Upper lobe of left lung (tissue), 4 donors: ENCODE measurements around the gene TRAPPC10.

Experiments
- EP300 ChIP-seq, 4 donors: sonication (generic); formaldehyde crosslinking; IDR thresholded peaks; one replicate each; pipeline ENCODE4 v1.5.1; 2017; ENCODE audit warnings: antibody characterized with exemption in 4 of 4, control low read depth in 2 of 4
- POLR2A ChIP-seq, 4 donors: fragments of 450-650 bp; IDR thresholded peaks; one replicate each; pipeline ENCODE4 v1.5.1; 2016 to 2017; ENCODE audit warnings: antibody characterized with exemption in 4 of 4, mild to moderate bottlenecking in 2 of 4
- TF ChIP-seq, protein P1 (sequence below), 6 experiments: fragments of 450-650 bp in 4 of 6; fragments of 200-600 bp in 2 of 6; sonication (generic) in 2 of 6; IDR thresholded peaks; one replicate each; pipeline ENCODE4 v1.5.1; 2016 to 2019; ENCODE audit warnings: antibody characterized with exemption in 6 of 6

DNA sequence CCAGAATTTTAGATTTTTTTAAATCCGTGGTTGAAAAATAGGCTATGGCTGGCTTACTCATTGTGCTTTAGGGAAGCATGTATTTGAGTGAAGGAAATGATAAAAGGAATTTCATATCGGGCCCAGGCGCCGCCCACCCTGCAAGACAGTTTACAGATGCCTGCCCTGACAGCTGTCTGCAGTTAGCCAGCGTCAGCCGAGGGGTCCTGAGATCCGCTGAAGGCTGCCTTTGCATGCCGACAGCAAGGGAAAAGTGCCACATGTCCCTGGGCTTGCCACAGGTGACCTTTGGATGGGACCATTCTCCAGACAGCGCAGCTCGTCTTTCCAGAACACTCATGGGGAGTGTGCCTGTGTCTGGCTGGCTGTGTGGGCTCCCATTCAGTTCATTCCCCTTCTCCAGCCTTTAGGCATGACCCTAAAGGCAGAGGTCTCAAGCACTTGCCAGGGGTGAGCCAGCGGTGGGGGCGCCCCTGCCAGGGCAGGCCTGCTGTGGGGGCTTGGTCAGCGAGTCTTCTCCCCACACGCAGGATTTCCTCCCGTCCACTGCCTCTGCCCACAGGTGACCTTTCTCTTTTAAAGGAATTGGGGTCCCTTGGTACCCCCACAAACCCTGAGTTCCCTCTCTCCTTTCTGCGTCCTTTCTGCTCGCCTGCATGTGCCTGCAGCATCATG is 46.1 kb upstream of the TRAPPC10 start:
- no peak for TF ChIP-seq POLR2A (IDR thresholded peaks at IDR 0.05)
- TF ChIP-seq, protein P1, sequence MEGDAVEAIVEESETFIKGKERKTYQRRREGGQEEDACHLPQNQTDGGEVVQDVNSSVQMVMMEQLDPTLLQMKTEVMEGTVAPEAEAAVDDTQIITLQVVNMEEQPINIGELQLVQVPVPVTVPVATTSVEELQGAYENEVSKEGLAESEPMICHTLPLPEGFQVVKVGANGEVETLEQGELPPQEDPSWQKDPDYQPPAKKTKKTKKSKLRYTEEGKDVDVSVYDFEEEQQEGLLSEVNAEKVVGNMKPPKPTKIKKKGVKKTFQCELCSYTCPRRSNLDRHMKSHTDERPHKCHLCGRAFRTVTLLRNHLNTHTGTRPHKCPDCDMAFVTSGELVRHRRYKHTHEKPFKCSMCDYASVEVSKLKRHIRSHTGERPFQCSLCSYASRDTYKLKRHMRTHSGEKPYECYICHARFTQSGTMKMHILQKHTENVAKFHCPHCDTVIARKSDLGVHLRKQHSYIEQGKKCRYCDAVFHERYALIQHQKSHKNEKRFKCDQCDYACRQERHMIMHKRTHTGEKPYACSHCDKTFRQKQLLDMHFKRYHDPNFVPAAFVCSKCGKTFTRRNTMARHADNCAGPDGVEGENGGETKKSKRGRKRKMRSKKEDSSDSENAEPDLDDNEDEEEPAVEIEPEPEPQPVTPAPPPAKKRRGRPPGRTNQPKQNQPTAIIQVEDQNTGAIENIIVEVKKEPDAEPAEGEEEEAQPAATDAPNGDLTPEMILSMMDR (IDR thresholded peaks at IDR 0.05): no peak
- no peak for TF ChIP-seq EP300 (IDR thresholded peaks at IDR 0.05)
